GM12878 (cell line): ENCODE measurements around the gene MARS1. TPM values are rescaled to one million over a fixed set of nuclear protein-coding genes. Genes with fewer than 3 reads are reported as not detected.

Experiments
- ATAC-seq: fragments of 200-7000 bp; cut with Tn5 transposase; 3 replicates; pipeline ENCODE4 v1.9.1; 2020; ENCODE audit warnings: mild to moderate bottlenecking, moderate library complexity
- BruUV-seq: library from RNA; stranded (reverse); fragments of 400-500 nt; replicated peaks from 2 replicates; lab custom pipeline; 2021; lab: Mats Ljungman, UMichigan
- CTCF ChIA-PET: fragments of 300-600 bp; sonication (Branson Sonifier 250); formaldehyde crosslinking; extraction: SDS; loops from one replicate; lab custom pipeline; 2021; ENCODE audit warnings: inconsistent platforms; lab: Yijun Ruan, JAX
- POLR2A ChIA-PET: fragments of 350-600 bp; formaldehyde crosslinking; extraction: SDS; loops from one replicate; lab custom pipeline; 2021; ENCODE audit warnings: inconsistent platforms; lab: Charles Lee
- RAD21 ChIA-PET: fragments of 300-600 bp; sonication (Branson Sonifier 250); formaldehyde crosslinking; loops from one replicate; lab custom pipeline; 2023; ENCODE audit warnings: antibody characterized with exemption; ENCODE audit not compliant: unreplicated experiment; lab: Charles Lee
- SMC1A ChIA-PET: fragments of 300-600 bp; sonication (Branson Sonifier 250); formaldehyde crosslinking; loops from one replicate; lab custom pipeline; 2023; ENCODE audit not compliant: unreplicated experiment, uncharacterized antibody; lab: Charles Lee
- DNase-seq: peaks from one replicate; pipeline ENCODE4 v3.0.0-alpha.2; 2011; ENCODE audit warnings: low read depth, low spot score
- FAIRE-seq: peaks from 3 replicates; lab custom pipeline; 2011; peaks lifted over from hg19 to GRCh38; lab: Jason Lieb, UNC
- H2AFZ ChIP-seq: 2 replicates; pipeline ENCODE4 v1.6.0; 2011; ENCODE audit warnings: low read depth, low read length, control low read depth; ENCODE audit not compliant: control insufficient read depth
- H3K27ac ChIP-seq: 2 replicates; pipeline ENCODE4 v1.5.1; 2011; ENCODE audit warnings: control low read depth; ENCODE audit not compliant: control insufficient read depth, insufficient read depth
- H3K27me3 ChIP-seq, 2 experiments: replicated peaks in 1 of 2; 2 replicates each; pipeline versions ENCODE4 v1.6.0 to v1.6.1; 2011; ENCODE audit warnings: low read length in 1 of 2; ENCODE audit not compliant: control insufficient read depth in 2 of 2, insufficient read depth in 2 of 2
- H3K36me3 ChIP-seq, 2 experiments: 2 replicates each; pipeline ENCODE4 v1.5.1; 2011; ENCODE audit warnings: low read length in 1 of 2; ENCODE audit not compliant: control insufficient read depth in 2 of 2, insufficient read depth in 2 of 2
- H3K4me1 ChIP-seq: 2 replicates; pipeline ENCODE4 v1.6.1; 2011; ENCODE audit warnings: mild to moderate bottlenecking, low read length, moderate library complexity, mixed read lengths; ENCODE audit not compliant: control insufficient read depth, insufficient read depth
- H3K4me2 ChIP-seq: 2 replicates; pipeline ENCODE4 v1.6.0; 2011; ENCODE audit warnings: control low read depth; ENCODE audit not compliant: control insufficient read depth, insufficient read depth
- H3K4me3 ChIP-seq: fragments of 200-600 bp; sonication (generic); 2 replicates; pipeline ENCODE4 v1.5.1; 2016
- H3K79me2 ChIP-seq: 2 replicates; pipeline ENCODE4 v1.6.0; 2011; ENCODE audit warnings: low read length; ENCODE audit not compliant: control insufficient read depth, insufficient read depth
- H3K9ac ChIP-seq: 2 replicates; pipeline ENCODE4 v1.8.0; 2011; ENCODE audit warnings: low read length, control low read depth, mixed read lengths; ENCODE audit not compliant: control insufficient read depth, insufficient read depth
- H3K9me3 ChIP-seq: replicated peaks from 3 replicates; pipeline ENCODE4 v1.5.1; 2011; ENCODE audit warnings: mild to moderate bottlenecking, low read length; ENCODE audit not compliant: control insufficient read depth, insufficient read depth
- H4K20me1 ChIP-seq: 2 replicates; pipeline ENCODE4 v1.6.0; 2011; ENCODE audit not compliant: control insufficient read depth, insufficient read depth
- CREM ChIP-seq: IDR thresholded peaks from 2 replicates; pipeline ENCODE4 v1.6.1; 2014; ENCODE audit warnings: antibody characterized with exemption, low read depth
- IKZF2 ChIP-seq, 2 experiments: fragments of 450-650 bp; IDR thresholded peaks; 2 replicates each; pipeline ENCODE4 v1.6.1; 2017; ENCODE audit warnings: mild to moderate bottlenecking in 2 of 2, moderate library complexity in 2 of 2
- NRF1 ChIP-seq: conservative IDR thresholded peaks from 2 replicates; pipeline ENCODE4 v1.6.1; 2011; ENCODE audit warnings: mild to moderate bottlenecking, low read depth, low read length, improper control_type of control experiment
- PML ChIP-seq: IDR thresholded peaks from 2 replicates; pipeline ENCODE4 v1.6.1; 2012; ENCODE audit warnings: low read length, inconsistent platforms
- RB1 ChIP-seq: fragments of 450-650 bp; formaldehyde crosslinking; IDR thresholded peaks from 2 replicates; pipeline ENCODE4 v1.6.1; 2017; ENCODE audit warnings: mild to moderate bottlenecking, borderline replicate concordance
- RFX5 ChIP-seq: IDR thresholded peaks from 2 replicates; pipeline ENCODE4 v1.6.1; 2011; ENCODE audit warnings: low read depth, low read length, improper control_type of control experiment
- RUNX3 ChIP-seq: IDR thresholded peaks from 2 replicates; pipeline ENCODE4 v1.6.1; 2012; ENCODE audit warnings: low read length, inconsistent platforms
- SIX5 ChIP-seq: IDR thresholded peaks from 2 replicates; pipeline ENCODE4 v1.6.1; 2011; ENCODE audit warnings: mild to moderate bottlenecking, low read depth, low read length, moderate library complexity; ENCODE audit not compliant: severe bottlenecking
- ZNF207 ChIP-seq: fragments of 450-650 bp; IDR thresholded peaks from 2 replicates; pipeline ENCODE4 v1.6.1; 2014; ENCODE audit warnings: antibody characterized with exemption, mild to moderate bottlenecking, borderline replicate concordance
- ZNF217 ChIP-seq: fragments of 450-650 bp; IDR thresholded peaks from 2 replicates; pipeline ENCODE4 v1.6.1; 2017; ENCODE audit warnings: antibody characterized with exemption, mild to moderate bottlenecking
- ZNF384 ChIP-seq: IDR thresholded peaks from 2 replicates; pipeline ENCODE4 v1.6.1; 2012; ENCODE audit warnings: low read depth, mild to moderate bottlenecking, low read length, improper control_type of control experiment, borderline replicate concordance
- WGBS: methylation state at CpG from one replicate; pipeline ENCODE4 v1.1.6; 2016; ENCODE audit warnings: low lambda C conversion rate; ENCODE audit not compliant: insufficient replicate concordance, insufficient coverage; ENCODE audit errors: missing lambda C conversion rate; 5-methylcytosine and 5-hydroxymethylcytosine counted together
- in situ Hi-C: fragments of 300-500 bp; cut with MboI; formaldehyde crosslinking; loops from 9 replicates; pipeline ENCODE4 v1.14.3; 2018; ENCODE audit warnings: mixed read lengths
- intact Hi-C: fragments of 100-400 bp; cut with micrococcal nuclease; formaldehyde crosslinking; loops from one replicate; pipeline ENCODE4 v1.14.2; 2022; ENCODE audit not compliant: unreplicated experiment
- polyA plus RNA-seq, 11 experiments: library from polyadenylated mRNA; depleted of rRNA in 4 of 11; unstranded in 6 of 11; stranded (reverse) in 5 of 11; fragments of >200 nt; fragmentation: Nextera tagmentation in 4 of 11; fragmentation: Illumina TruSeq in 1 of 11; extraction: Ambion mirVana in 4 of 11; extraction: Trizol in 1 of 11; gene quantifications; 1 replicate in 1 of 11; 2 replicates in 10 of 11; pipeline versions ENCODE4 v1.2.1 to v1.2.3, GENCODE V29; 2011 to 2016; ENCODE audit warnings: inconsistent platforms in 2 of 11, missing spikeins in 2 of 11, low read depth in 1 of 11
- total RNA-seq, 4 experiments: library from RNA; depleted of rRNA in 3 of 4; stranded (reverse); fragments of >200 nt in 3 of 4; fragmentation: Illumina TruSeq in 1 of 4; extraction: Trizol in 1 of 4; gene quantifications; 2 replicates each; pipeline versions ENCODE4 v1.2.1 to v1.2.3, GENCODE V29; 2013 to 2021
- TF ChIP-seq, protein P1 (sequence below): fragments of 450-650 bp; IDR thresholded peaks from 2 replicates; pipeline ENCODE4 v1.6.1; 2016; ENCODE audit warnings: mild to moderate bottlenecking
- TF ChIP-seq, protein P2 (sequence below): fragments of 450-650 bp; IDR thresholded peaks from 2 replicates; pipeline ENCODE4 v1.6.1; 2014; ENCODE audit warnings: mild to moderate bottlenecking
- TF ChIP-seq, protein P3 (sequence below): IDR thresholded peaks from 2 replicates; pipeline ENCODE4 v1.6.1; 2011; ENCODE audit warnings: borderline replicate concordance, low read depth, mild to moderate bottlenecking, moderate library complexity, low read length; ENCODE audit not compliant: insufficient read depth, poor library complexity, severe bottlenecking

MARS1 gene
- total and polyA plus RNA-seq, 10 of the 15 experiments (the other 5 are each of a cell fraction or from before 2014, with no cell fraction given) = 72.3 to 270 (median 153) TPM

DNA sequence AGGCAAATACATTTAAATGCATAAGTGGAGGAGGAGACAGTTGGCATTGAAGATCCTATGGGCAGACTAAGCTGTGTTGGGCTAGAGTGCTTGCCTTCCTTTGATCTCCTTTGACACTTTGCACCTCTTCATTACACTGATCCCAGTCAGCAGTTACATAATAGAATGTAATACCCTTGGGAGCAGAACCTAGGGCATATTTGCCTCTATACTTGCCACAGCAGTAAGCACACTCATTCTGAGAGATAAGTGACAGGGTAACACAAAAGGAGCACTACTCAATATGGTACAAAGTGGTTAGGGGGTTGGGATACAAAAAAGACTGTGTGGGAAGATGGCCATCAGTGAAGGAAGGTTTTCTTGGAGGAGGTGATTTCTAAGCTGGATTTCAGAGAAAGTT lies 9.0 kb downstream of the MARS1 start (continued):
- TF ChIP-seq ZNF217 = no peak
- no peak for TF ChIP-seq RB1
- TF ChIP-seq SIX5 = no peak
- no peak for TF ChIP-seq NRF1
- no peak for TF ChIP-seq ZNF207
- TF ChIP-seq IKZF2 (IDR thresholded peaks at IDR 0.05) = peak; percentile 49 to 61; a peak in 2 of 4 replicates
- TF ChIP-seq, protein P1, sequence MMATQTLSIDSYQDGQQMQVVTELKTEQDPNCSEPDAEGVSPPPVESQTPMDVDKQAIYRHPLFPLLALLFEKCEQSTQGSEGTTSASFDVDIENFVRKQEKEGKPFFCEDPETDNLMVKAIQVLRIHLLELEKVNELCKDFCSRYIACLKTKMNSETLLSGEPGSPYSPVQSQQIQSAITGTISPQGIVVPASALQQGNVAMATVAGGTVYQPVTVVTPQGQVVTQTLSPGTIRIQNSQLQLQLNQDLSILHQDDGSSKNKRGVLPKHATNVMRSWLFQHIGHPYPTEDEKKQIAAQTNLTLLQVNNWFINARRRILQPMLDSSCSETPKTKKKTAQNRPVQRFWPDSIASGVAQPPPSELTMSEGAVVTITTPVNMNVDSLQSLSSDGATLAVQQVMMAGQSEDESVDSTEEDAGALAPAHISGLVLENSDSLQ = peak; percentile 46; the same call in 1 of the 2 replicates
- TF ChIP-seq, protein P2, sequence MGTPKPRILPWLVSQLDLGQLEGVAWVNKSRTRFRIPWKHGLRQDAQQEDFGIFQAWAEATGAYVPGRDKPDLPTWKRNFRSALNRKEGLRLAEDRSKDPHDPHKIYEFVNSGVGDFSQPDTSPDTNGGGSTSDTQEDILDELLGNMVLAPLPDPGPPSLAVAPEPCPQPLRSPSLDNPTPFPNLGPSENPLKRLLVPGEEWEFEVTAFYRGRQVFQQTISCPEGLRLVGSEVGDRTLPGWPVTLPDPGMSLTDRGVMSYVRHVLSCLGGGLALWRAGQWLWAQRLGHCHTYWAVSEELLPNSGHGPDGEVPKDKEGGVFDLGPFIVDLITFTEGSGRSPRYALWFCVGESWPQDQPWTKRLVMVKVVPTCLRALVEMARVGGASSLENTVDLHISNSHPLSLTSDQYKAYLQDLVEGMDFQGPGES = no peak
- peak; percentile 33; the same call in 1 of the 2 replicates for TF ChIP-seq RUNX3

DNA sequence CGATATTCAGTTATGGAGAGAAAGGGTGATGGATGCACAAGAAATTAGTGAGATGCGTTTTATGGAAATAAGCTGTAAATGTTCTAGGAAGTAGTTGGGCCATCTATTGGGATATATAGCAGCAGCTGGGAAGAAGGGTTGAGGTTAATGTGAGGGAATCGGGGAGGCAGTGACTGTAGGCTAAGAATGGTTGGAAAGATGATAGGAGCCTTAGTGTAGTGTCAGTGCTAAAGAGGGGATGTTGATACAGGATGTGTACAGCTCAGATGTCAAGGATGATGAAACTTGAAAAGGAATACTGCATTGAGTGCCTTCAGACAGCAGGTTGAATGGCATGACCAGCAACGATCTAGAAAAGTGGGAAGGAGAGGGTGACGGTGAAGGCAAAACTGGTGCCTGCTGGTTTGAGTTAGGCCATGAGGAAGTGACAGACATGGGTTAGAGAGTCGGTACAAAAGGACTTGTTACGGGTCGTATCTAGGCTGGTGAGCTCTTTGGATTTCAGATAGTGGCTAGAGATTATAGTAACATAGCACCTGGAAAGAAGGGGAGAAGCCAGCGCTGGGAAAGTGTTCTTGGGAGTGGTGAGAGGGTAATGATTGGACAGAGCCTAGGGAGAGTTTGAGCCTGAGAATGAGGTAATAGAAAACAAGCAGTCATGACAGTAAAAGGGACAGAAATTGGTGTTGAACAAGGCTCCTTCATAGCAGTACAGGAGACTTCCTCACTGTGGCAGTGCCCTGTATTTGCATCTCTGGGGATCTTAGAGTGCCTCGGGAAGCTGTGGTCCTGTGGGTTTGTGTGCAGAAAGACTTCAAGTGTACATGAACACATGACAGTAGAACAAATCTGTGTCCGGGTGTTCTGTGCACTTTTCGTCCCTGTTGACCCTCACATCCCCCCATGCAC lies 9.6 kb downstream of the MARS1 start:
- no peaks in the 10 kb centered on the region for H3K9me3 ChIP-seq
- no peak overlapping the region for H3K4me2 ChIP-seq
- no peaks in the 10 kb centered on the region for H4K20me1 ChIP-seq
- no peaks in the 10 kb centered on the region for H3K27me3 ChIP-seq
- in situ Hi-C loops = no loop called here
- POLR2A ChIA-PET = interaction anchor here (0.6 to 1.7 kb wide), 4 partner anchors 20 to 1140 kb away, joined by 3 to 4 read pairs (median 3); no protein-coding TSS in a partner anchor
- WGBS = 78% methylated on average over 12 of the region's 12 CpGs
- H3K27ac ChIP-seq = no peak overlapping the region
- no peaks in the 10 kb centered on the region for H3K4me1 ChIP-seq
- BruUV-seq = TSS peak; percentile 25
- CTCF ChIA-PET = interaction anchor here (0.6 to 1.6 kb wide), 2 partner anchors 11 to 78 kb away, joined by 3 read pairs; no protein-coding TSS in a partner anchor
- no peaks in the 10 kb centered on the region for H3K79me2 ChIP-seq
- FAIRE-seq = peak; percentile 31
- RAD21 ChIA-PET = no interaction called here
- H3K4me3 ChIP-seq = no peak overlapping the region
- intact Hi-C loops = no loop called here
- H3K36me3 ChIP-seq = peaks cover 8 to 23% of the 10 kb centered on the region in 2 experiments
- H2AFZ ChIP-seq = no peak overlapping the region
- no peak overlapping the region for H3K9ac ChIP-seq
- DNase-seq = no peak
- peak; percentile 36 for ATAC-seq
- SMC1A ChIA-PET = interaction anchor here (0.7 kb wide), 1 partner anchor 18 kb away, joined by 6 read pairs; no protein-coding TSS in a partner anchor
- TF ChIP-seq ZNF384 (no peak), PML (0 out of 2 replicates have a peak, but pooled peaks have one; percentile 5), RFX5 (no peak), CREM (no peak)
- TF ChIP-seq, protein P3, sequence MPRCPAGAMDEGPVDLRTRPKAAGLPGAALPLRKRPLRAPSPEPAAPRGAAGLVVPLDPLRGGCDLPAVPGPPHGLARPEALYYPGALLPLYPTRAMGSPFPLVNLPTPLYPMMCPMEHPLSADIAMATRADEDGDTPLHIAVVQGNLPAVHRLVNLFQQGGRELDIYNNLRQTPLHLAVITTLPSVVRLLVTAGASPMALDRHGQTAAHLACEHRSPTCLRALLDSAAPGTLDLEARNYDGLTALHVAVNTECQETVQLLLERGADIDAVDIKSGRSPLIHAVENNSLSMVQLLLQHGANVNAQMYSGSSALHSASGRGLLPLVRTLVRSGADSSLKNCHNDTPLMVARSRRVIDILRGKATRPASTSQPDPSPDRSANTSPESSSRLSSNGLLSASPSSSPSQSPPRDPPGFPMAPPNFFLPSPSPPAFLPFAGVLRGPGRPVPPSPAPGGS = no peak
